AG04449 (cell line): ENCODE data around the gene CREM.
"Not testable (repeated sequence)": the region's sequence is repeated elsewhere in the genome, so short reads cannot be mapped to it uniquely, and the experiment has no call there.

Source experiments
- CTCF ChIA-PET: fragments of 350-600 bp; formaldehyde crosslinking; extraction: SDS; loops from one replicate; lab custom pipeline; 2021; ENCODE audit warnings: antibody characterized with exemption; lab: Yijun Ruan, JAX
- POLR2A ChIA-PET: fragments of 400-600, 350-600 bp; formaldehyde crosslinking; extraction: SDS; loops from one replicate; lab custom pipeline; 2020; ENCODE audit warnings: antibody characterized with exemption, inconsistent platforms; lab: Yijun Ruan, JAX
- DNase-seq: peaks from one replicate; pipeline ENCODE4 v3.0.0-alpha.2; 2010; ENCODE audit warnings: low read depth, low spot score
- H3K4me3 ChIP-seq: 2 replicates; pipeline ENCODE4 v1.5.1; 2011; ENCODE audit warnings: low read depth, mild to moderate bottlenecking, control low read depth, low read length
- TF ChIP-seq, protein P1 (sequence below): IDR thresholded peaks from one replicate; pipeline ENCODE4 v1.5.1; 2011; ENCODE audit warnings: mild to moderate bottlenecking, moderate library complexity, low read length, control low read depth, inconsistent platforms; ENCODE audit not compliant: insufficient read depth; ENCODE audit errors: missing control alignments

Gene CREM

DNA sequence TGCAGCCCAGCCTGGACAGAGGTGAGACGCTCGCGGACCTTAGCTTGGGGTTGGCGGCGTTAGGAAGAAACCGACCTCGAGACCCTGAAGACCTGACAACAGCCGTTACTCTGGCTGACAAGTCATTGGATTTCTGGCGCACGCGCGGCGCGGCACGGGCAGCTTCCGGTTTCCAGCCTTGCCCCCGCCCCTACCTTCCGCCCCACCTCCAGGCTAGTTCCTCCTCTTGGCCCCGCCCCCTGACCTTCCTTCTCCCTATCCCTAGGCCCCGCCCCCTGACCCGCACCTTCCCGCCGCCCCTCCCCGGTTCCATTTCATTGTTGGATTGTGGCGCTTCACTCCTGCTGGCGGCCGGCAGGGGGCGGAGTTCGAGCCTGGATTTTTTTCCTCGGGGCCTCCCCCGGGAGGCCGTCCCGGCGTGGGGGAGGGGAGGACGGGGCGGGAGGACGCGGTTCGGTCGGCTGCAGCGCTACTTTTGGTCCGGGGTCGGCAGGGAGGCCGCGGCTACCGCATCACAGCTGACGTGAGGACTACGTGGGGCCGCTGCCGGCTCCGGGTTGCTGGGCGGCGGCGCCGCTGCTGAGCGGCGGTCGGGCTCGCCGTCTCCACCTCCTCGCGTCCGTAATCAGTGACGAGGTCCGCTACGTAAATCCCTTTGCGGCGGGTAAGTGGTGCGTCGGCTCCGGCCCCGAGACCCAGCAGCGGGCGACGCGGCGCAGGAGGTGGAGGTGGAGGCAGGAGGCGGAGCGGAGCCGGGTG is at the start of gene CREM:
CREM (plus strand) TSS at position 317 of the 759 bp plus-strand sequence. CDS start 10,990 bp downstream, outside the sequence.
- peak; percentile 61 for DNase-seq
- ChIA-PET POLR2A (interaction anchor here (0.6 to 2.8 kb wide), 4 partner anchors 15 to 69 kb away, joined by 3 to 17 read pairs (median 3); no protein-coding TSS in a partner anchor), CTCF (interaction anchor here (0.6 to 3.6 kb wide), 25 partner anchors 8 to 1754 kb away, joined by 3 to 34 read pairs (median 3); partner anchors contain the start of gene CUL2)

DNA sequence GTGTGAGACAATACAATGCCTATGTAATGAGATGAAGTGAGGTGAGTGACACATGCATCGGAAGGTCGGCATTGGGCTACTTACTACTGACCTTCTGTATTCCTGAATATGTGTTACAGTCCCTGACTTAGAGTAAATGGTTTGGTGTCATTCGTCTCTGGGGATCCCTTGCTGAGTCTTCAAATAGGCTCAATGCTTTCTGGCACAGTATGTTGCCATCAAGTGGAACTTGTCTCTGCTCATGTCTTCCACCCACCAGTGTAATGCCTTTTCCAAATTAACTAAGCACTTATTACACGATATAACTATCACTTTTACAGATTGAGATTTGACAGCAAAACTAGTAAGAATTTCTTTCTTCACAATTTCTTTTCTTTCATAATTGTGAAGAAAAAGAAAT is 47.4 kb upstream of the CREM start:
- TF ChIP-seq, protein P1, sequence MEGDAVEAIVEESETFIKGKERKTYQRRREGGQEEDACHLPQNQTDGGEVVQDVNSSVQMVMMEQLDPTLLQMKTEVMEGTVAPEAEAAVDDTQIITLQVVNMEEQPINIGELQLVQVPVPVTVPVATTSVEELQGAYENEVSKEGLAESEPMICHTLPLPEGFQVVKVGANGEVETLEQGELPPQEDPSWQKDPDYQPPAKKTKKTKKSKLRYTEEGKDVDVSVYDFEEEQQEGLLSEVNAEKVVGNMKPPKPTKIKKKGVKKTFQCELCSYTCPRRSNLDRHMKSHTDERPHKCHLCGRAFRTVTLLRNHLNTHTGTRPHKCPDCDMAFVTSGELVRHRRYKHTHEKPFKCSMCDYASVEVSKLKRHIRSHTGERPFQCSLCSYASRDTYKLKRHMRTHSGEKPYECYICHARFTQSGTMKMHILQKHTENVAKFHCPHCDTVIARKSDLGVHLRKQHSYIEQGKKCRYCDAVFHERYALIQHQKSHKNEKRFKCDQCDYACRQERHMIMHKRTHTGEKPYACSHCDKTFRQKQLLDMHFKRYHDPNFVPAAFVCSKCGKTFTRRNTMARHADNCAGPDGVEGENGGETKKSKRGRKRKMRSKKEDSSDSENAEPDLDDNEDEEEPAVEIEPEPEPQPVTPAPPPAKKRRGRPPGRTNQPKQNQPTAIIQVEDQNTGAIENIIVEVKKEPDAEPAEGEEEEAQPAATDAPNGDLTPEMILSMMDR, result no peak
- ChIA-PET POLR2A (no interaction called here), CTCF (no interaction called here)
- no peak overlapping the region for H3K4me3 ChIP-seq
- no peak for DNase-seq

More for the DNA sequence above, at the start of gene CREM:
- TF ChIP-seq, protein P1, result peak; percentile 75
- H3K4me3 ChIP-seq, result peak within 1 kb of the TSS; percentile 74

DNA sequence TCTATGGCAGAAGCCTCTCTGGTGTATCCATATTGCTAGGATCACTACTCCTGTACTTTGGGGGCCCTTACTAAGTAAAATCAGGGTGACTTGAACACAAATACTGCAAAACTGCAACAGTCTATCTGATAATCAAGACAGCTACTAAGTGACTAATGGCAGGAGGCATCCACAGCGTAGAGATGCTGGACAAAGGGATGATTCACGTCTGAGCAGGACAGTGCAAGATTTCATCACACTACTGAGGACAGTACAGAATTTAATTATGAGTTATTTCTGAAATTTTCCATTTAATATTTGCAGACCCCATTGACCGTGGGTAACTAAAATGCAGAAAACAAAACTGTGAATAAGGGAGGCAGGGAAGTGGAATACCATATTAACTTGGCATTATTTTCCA is 46.9 kb upstream of the CREM start:
- no peak overlapping the region for H3K4me3 ChIP-seq
- POLR2A ChIA-PET, result no interaction called here
- CTCF ChIA-PET, result interaction anchor here (0.9 kb wide), 1 partner anchor 116 kb away, joined by 3 read pairs; no protein-coding TSS in a partner anchor
- peak; percentile 47 for DNase-seq
- TF ChIP-seq, protein P1, result no peak

DNA sequence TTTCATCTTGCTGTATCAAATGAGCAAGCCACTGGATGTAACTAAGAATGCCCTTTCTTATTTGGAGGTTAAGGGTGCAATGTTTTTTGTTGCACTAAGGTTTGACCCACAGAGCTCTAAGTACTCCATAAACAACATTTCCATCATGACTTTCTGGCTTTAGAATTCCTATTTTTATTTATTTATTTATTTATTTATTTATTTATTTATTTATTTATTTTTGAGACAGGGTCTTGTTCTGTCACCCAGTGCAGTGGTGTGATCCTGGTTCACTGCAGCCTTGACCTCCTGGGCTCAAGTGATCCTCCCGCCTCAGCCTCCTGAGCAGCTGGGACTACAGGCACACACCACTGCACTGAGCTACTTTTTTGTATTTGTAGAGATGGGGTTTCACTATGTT is 46.4 kb upstream of the CREM start:
- CTCF ChIA-PET, result interaction anchor here (0.9 kb wide), 1 partner anchor 115 kb away, joined by 3 read pairs; no protein-coding TSS in a partner anchor
- H3K4me3 ChIP-seq, POLR2A ChIA-PET, DNase-seq: not testable (repeated sequence)

DNA sequence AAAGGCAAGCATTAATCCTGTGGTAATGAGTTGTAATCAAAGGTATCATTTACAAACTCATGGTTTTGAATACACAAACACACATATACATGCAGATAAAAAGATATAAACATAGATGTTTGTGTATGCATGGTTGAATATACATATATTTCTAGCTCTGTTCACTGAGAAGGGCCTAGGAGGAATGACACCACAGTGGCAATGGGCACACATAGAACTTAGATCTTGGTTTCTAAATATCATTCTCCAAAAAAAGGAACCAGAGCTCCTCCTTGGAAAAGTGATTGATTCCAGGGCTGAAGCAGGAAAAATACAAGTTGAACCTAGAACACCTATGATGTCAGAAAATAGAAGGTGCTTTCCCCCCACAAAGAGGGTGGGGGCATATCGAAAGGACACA is 43.4 kb upstream of the CREM start:
- TF ChIP-seq, protein P1, result no peak
- ChIA-PET CTCF (no interaction called here), POLR2A (no interaction called here)
- DNase-seq, result no peak
- H3K4me3 ChIP-seq, result no peak overlapping the region

DNA sequence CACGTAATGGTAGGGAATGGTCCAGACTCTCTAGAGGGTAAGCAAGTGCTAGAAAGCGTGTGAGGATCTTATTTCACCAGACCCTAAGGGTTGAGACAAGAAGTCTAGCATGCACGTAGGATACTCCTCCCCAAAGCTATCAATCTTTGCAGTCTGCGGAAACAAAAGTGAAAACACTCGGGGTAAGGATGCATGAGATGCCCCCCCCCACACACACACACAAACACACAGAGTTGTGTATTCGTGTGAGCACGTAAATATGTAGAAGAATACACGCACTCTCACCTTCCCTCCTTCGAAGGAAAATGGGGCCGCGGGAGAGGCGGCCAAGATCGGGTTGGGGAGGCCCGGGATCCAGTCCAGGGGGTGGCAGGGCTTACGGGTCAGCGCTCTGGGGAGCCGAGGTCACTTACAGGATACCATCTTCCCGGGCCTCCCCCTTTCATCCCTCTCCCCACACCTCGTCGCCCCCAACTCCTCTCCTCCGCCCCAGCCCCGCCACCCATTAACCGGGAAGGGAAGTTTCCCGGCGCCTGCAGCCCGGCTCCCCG is 37.0 kb upstream of the CREM start:
- DNase-seq, result no peak
- TF ChIP-seq, protein P1, result no peak
- H3K4me3 ChIP-seq, result peak overlapping the region; percentile 80
- ChIA-PET POLR2A (no interaction called here), CTCF (interaction anchor here (1.0 to 1.1 kb wide), 2 partner anchors 424 to 435 kb away, joined by 3 to 4 read pairs; no protein-coding TSS in a partner anchor)
